Measurements from ENCODE around the gene LZTS2.

Gene LZTS2

GRCh38 chr10:100978901-100979195, 20.8 kb upstream of the LZTS2 start:
- no peak for DNase-seq

- no peak for DNase-seq
Observed at GRCh38 chr10:100979791-100980272, 19.8 kb upstream of the LZTS2 start.

- DNase-seq, result no peak
Observed at GRCh38 chr10:100980311-100980710, 19.3 kb upstream of the LZTS2 start.

- DNase-seq, result no peak
Observed at GRCh38 chr10:100980711-100981110, 18.9 kb upstream of the LZTS2 start.

GRCh38 chr10:100981178-100981772, 18.3 kb upstream of the LZTS2 start:
- no peak for DNase-seq

GRCh38 chr10:100982916-100983830, 16.4 kb upstream of the LZTS2 start:
- peak; percentile 18 for DNase-seq

GRCh38 chr10:100983868-100984671, 15.5 kb upstream of the LZTS2 start:
- peak; percentile 16 for DNase-seq

GRCh38 chr10:100984672-100985177, 14.9 kb upstream of the LZTS2 start:
- DNase-seq, result no peak

- no peak for DNase-seq
Observed at GRCh38 chr10:100985336-100985735, 14.3 kb upstream of the LZTS2 start.

- peak; percentile 19 for DNase-seq
Observed at GRCh38 chr10:100986623-100986951, 13.0 kb upstream of the LZTS2 start.

- DNase-seq, result peak; percentile 91
Observed at GRCh38 chr10:100986952-100987684, 12.5 kb upstream of the LZTS2 start, which contains the start of the genes MRPL43 and TWNK. Gene MRPL43 (minus strand): TSS chr10:100987497. CDS start chr10:100987443, 54 bp downstream. Gene TWNK (plus strand): TSS chr10:100987543. CDS start chr10:100988211, 668 bp downstream.

- no peak for DNase-seq
Observed at GRCh38 chr10:100987685-100988049, 11.9 kb upstream of the LZTS2 start.

- DNase-seq, result no peak
Observed at GRCh38 chr10:100988166-100988565, 11.4 kb upstream of the LZTS2 start.

- no peak for DNase-seq
Observed at GRCh38 chr10:100989088-100989487, 10.5 kb upstream of the LZTS2 start.

- DNase-seq, result peak; percentile 68
Observed at GRCh38 chr10:100993986-100994708, 5.5 kb upstream of the LZTS2 start.

GRCh38 chr10:100995181-100995580, 4.4 kb upstream of the LZTS2 start:
- no peak for DNase-seq

- no peak for DNase-seq
Observed at GRCh38 chr10:100996678-100997359, 2.8 kb upstream of the LZTS2 start.

- DNase-seq, result peak; percentile 65
Observed at GRCh38 chr10:100997360-100998182, 2.0 kb upstream of the LZTS2 start.

- DNase-seq, result peak; percentile 93
Observed at GRCh38 chr10:100998183-100998990, 1.2 kb upstream of the LZTS2 start.
